GM12878 (cell line): ENCODE results near the gene PADI3. TPM values are rescaled to one million over a fixed set of nuclear protein-coding genes. Genes with fewer than 3 reads are reported as not detected.

Experiments used
- ATAC-seq: fragments of 200-7000 bp; cut with Tn5 transposase; 3 replicates; pipeline ENCODE4 v1.9.1; 2020; ENCODE audit warnings: mild to moderate bottlenecking, moderate library complexity
- BruUV-seq: library from RNA; stranded (reverse); fragments of 400-500 nt; replicated peaks from 2 replicates; lab custom pipeline; 2021; lab: Mats Ljungman, UMichigan
- CTCF ChIA-PET: fragments of 300-600 bp; sonication (Branson Sonifier 250); formaldehyde crosslinking; extraction: SDS; loops from one replicate; lab custom pipeline; 2021; ENCODE audit warnings: inconsistent platforms; lab: Yijun Ruan, JAX
- POLR2A ChIA-PET: fragments of 350-600 bp; formaldehyde crosslinking; extraction: SDS; loops from one replicate; lab custom pipeline; 2021; ENCODE audit warnings: inconsistent platforms; lab: Charles Lee
- RAD21 ChIA-PET: fragments of 300-600 bp; sonication (Branson Sonifier 250); formaldehyde crosslinking; loops from one replicate; lab custom pipeline; 2023; ENCODE audit warnings: antibody characterized with exemption; ENCODE audit not compliant: unreplicated experiment; lab: Charles Lee
- SMC1A ChIA-PET: fragments of 300-600 bp; sonication (Branson Sonifier 250); formaldehyde crosslinking; loops from one replicate; lab custom pipeline; 2023; ENCODE audit not compliant: unreplicated experiment, uncharacterized antibody; lab: Charles Lee
- DNase-seq: peaks from one replicate; pipeline ENCODE4 v3.0.0-alpha.2; 2011; ENCODE audit warnings: low read depth, low spot score
- FAIRE-seq: peaks from 3 replicates; lab custom pipeline; 2011; peaks lifted over from hg19 to GRCh38; lab: Jason Lieb, UNC
- H2AFZ ChIP-seq: 2 replicates; pipeline ENCODE4 v1.6.0; 2011; ENCODE audit warnings: low read depth, low read length, control low read depth; ENCODE audit not compliant: control insufficient read depth
- H3K27ac ChIP-seq: 2 replicates; pipeline ENCODE4 v1.5.1; 2011; ENCODE audit warnings: control low read depth; ENCODE audit not compliant: control insufficient read depth, insufficient read depth
- H3K27me3 ChIP-seq, 2 experiments: replicated peaks in 1 of 2; 2 replicates each; pipeline versions ENCODE4 v1.6.0 to v1.6.1; 2011; ENCODE audit warnings: low read length in 1 of 2; ENCODE audit not compliant: control insufficient read depth in 2 of 2, insufficient read depth in 2 of 2
- H3K36me3 ChIP-seq, 2 experiments: 2 replicates each; pipeline ENCODE4 v1.5.1; 2011; ENCODE audit warnings: low read length in 1 of 2; ENCODE audit not compliant: control insufficient read depth in 2 of 2, insufficient read depth in 2 of 2
- H3K4me1 ChIP-seq: 2 replicates; pipeline ENCODE4 v1.6.1; 2011; ENCODE audit warnings: mild to moderate bottlenecking, low read length, moderate library complexity, mixed read lengths; ENCODE audit not compliant: control insufficient read depth, insufficient read depth
- H3K4me2 ChIP-seq: 2 replicates; pipeline ENCODE4 v1.6.0; 2011; ENCODE audit warnings: control low read depth; ENCODE audit not compliant: control insufficient read depth, insufficient read depth
- H3K4me3 ChIP-seq: fragments of 200-600 bp; sonication (generic); 2 replicates; pipeline ENCODE4 v1.5.1; 2016
- H3K79me2 ChIP-seq: 2 replicates; pipeline ENCODE4 v1.6.0; 2011; ENCODE audit warnings: low read length; ENCODE audit not compliant: control insufficient read depth, insufficient read depth
- H3K9ac ChIP-seq: 2 replicates; pipeline ENCODE4 v1.8.0; 2011; ENCODE audit warnings: low read length, control low read depth, mixed read lengths; ENCODE audit not compliant: control insufficient read depth, insufficient read depth
- H3K9me3 ChIP-seq: replicated peaks from 3 replicates; pipeline ENCODE4 v1.5.1; 2011; ENCODE audit warnings: mild to moderate bottlenecking, low read length; ENCODE audit not compliant: control insufficient read depth, insufficient read depth
- H4K20me1 ChIP-seq: 2 replicates; pipeline ENCODE4 v1.6.0; 2011; ENCODE audit not compliant: control insufficient read depth, insufficient read depth
- MXI1 ChIP-seq: fragments of 150-350 bp; IDR thresholded peaks from 2 replicates; pipeline ENCODE4 v1.6.1; 2011; ENCODE audit warnings: low read depth, mild to moderate bottlenecking, inconsistent platforms, low read length, improper control_type of control experiment
- PAX8 ChIP-seq: fragments of 450-650 bp; IDR thresholded peaks from 2 replicates; pipeline ENCODE4 v1.6.1; 2017; ENCODE audit warnings: mild to moderate bottlenecking, moderate library complexity
- TAF1 ChIP-seq: IDR thresholded peaks from 2 replicates; pipeline ENCODE4 v1.6.1; 2011; ENCODE audit warnings: mild to moderate bottlenecking, low read depth, low read length, borderline replicate concordance
- WGBS: methylation state at CpG from one replicate; pipeline ENCODE4 v1.1.6; 2016; ENCODE audit warnings: low lambda C conversion rate; ENCODE audit not compliant: insufficient replicate concordance, insufficient coverage; ENCODE audit errors: missing lambda C conversion rate; 5-methylcytosine and 5-hydroxymethylcytosine counted together
- in situ Hi-C: fragments of 300-500 bp; cut with MboI; formaldehyde crosslinking; loops from 9 replicates; pipeline ENCODE4 v1.14.3; 2018; ENCODE audit warnings: mixed read lengths
- intact Hi-C: fragments of 100-400 bp; cut with micrococcal nuclease; formaldehyde crosslinking; loops from one replicate; pipeline ENCODE4 v1.14.2; 2022; ENCODE audit not compliant: unreplicated experiment
- polyA plus RNA-seq, 11 experiments: library from polyadenylated mRNA; depleted of rRNA in 4 of 11; unstranded in 6 of 11; stranded (reverse) in 5 of 11; fragments of >200 nt; fragmentation: Nextera tagmentation in 4 of 11; fragmentation: Illumina TruSeq in 1 of 11; extraction: Ambion mirVana in 4 of 11; extraction: Trizol in 1 of 11; gene quantifications; 1 replicate in 1 of 11; 2 replicates in 10 of 11; pipeline versions ENCODE4 v1.2.1 to v1.2.3, GENCODE V29; 2011 to 2016; ENCODE audit warnings: inconsistent platforms in 2 of 11, missing spikeins in 2 of 11, low read depth in 1 of 11
- total RNA-seq, 4 experiments: library from RNA; depleted of rRNA in 3 of 4; stranded (reverse); fragments of >200 nt in 3 of 4; fragmentation: Illumina TruSeq in 1 of 4; extraction: Trizol in 1 of 4; gene quantifications; 2 replicates each; pipeline versions ENCODE4 v1.2.1 to v1.2.3, GENCODE V29; 2013 to 2021
- TF ChIP-seq, protein P1 (sequence below): fragments of 450-650 bp; IDR thresholded peaks from 2 replicates; pipeline ENCODE4 v1.6.1; 2017; ENCODE audit warnings: mild to moderate bottlenecking
- TF ChIP-seq, protein P2 (sequence below): fragments of 150-350 bp; IDR thresholded peaks from 2 replicates; pipeline ENCODE4 v1.6.1; 2014; ENCODE audit warnings: mild to moderate bottlenecking, low read depth, low read length

PADI3 gene
- total and polyA plus RNA-seq, 10 of the 15 experiments (the other 5 are each of a cell fraction or from before 2014, with no cell fraction given): 0.01 TPM; not detected in 9

DNA sequence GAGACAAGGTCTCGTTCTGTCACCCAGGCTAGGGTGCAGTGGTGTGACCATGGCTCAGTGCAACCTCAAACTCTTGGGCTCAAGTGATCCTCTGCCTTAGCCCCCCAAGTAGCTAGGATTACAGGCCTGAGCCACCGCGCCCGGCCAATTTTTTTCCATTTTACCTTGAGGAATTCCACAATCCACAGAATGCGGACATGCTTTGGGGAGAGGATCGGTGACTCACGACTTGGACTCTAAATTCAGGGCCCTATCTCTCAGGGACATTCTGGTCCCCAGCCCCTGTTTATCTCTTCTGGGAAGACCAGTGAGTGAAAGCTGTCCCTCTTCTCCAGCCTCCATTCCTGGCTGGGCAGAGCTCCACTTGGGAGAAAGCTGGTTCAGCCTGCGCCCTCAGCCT is 38.7 kb upstream of the PADI3 start:
- Histone ChIP-seq H3K27ac (no peak overlapping the region), H4K20me1 (no peaks in the 10 kb centered on the region), H3K4me3 (no peak overlapping the region), H3K27me3 (peaks cover 0 to 2% of the 10 kb centered on the region in 2 experiments; a peak in 1 of 4 replicates), H3K9ac (no peak overlapping the region), H3K4me1 (peaks cover 14% of the 10 kb centered on the region), H3K4me2 (no peak overlapping the region), H3K79me2 (no peaks in the 10 kb centered on the region), H3K9me3 (no peaks in the 10 kb centered on the region), H2AFZ (no peak overlapping the region), H3K36me3 (no peaks in the 10 kb centered on the region)
- TF ChIP-seq TAF1 (no peak), PAX8 (no peak), MXI1 (no peak)
- TF ChIP-seq, protein P1, sequence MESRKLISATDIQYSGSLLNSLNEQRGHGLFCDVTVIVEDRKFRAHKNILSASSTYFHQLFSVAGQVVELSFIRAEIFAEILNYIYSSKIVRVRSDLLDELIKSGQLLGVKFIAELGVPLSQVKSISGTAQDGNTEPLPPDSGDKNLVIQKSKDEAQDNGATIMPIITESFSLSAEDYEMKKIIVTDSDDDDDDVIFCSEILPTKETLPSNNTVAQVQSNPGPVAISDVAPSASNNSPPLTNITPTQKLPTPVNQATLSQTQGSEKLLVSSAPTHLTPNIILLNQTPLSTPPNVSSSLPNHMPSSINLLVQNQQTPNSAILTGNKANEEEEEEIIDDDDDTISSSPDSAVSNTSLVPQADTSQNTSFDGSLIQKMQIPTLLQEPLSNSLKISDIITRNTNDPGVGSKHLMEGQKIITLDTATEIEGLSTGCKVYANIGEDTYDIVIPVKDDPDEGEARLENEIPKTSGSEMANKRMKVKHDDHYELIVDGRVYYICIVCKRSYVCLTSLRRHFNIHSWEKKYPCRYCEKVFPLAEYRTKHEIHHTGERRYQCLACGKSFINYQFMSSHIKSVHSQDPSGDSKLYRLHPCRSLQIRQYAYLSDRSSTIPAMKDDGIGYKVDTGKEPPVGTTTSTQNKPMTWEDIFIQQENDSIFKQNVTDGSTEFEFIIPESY: no peak
- TF ChIP-seq, protein P2, sequence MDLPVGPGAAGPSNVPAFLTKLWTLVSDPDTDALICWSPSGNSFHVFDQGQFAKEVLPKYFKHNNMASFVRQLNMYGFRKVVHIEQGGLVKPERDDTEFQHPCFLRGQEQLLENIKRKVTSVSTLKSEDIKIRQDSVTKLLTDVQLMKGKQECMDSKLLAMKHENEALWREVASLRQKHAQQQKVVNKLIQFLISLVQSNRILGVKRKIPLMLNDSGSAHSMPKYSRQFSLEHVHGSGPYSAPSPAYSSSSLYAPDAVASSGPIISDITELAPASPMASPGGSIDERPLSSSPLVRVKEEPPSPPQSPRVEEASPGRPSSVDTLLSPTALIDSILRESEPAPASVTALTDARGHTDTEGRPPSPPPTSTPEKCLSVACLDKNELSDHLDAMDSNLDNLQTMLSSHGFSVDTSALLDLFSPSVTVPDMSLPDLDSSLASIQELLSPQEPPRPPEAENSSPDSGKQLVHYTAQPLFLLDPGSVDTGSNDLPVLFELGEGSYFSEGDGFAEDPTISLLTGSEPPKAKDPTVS: no peak
- FAIRE-seq (no peak), ATAC-seq (no peak), DNase-seq (no peak)
- 87% methylated on average over 8 of the region's 8 CpGs for WGBS
- no TSS peak for BruUV-seq
- CTCF ChIA-PET: no interaction called here
- POLR2A ChIA-PET: no interaction called here
- RAD21 ChIA-PET: no interaction called here
- SMC1A ChIA-PET: interaction anchor here (0.6 to 1.7 kb wide), 3 partner anchors 16 to 84 kb away, joined by 3 to 4 read pairs (median 4); no protein-coding TSS in a partner anchor
- in situ Hi-C loops: no loop called here
- intact Hi-C loops: no loop called here
